ENCODE results near the gene APELA. TPM values are rescaled to one million over a fixed set of nuclear protein-coding genes. Genes with fewer than 3 reads are reported as not detected.

APELA gene
- total RNA-seq: 1 to 10 TPM in 1 of 4 donors, not detected in 3; 1.4 TPM

GRCh38 chr4:164876700-164877324, at the start of gene APELA:
Gene APELA (plus strand): TSS chr4:164877178. CDS start chr4:164877332, 154 bp downstream.
- intact Hi-C loops (cut with DNase I; ENCODE audit: low total_unique reads): no loop called here
- DNase-seq: no peak
- TF ChIP-seq CTCF (IDR thresholded peaks at IDR 0.05): no peak
- no peak for TF ChIP-seq POLR2A (IDR thresholded peaks at IDR 0.05)
- H3K36me3 ChIP-seq: no peaks in the 10 kb centered on the region
- H3K4me1 ChIP-seq: no peaks in the 10 kb centered on the region
- H3K27me3 ChIP-seq: no peaks in the 10 kb centered on the region
- H3K4me3 ChIP-seq: no peak within 1 kb of the TSS
- no peaks in the 10 kb centered on the region for H3K9me3 ChIP-seq
- H3K27ac ChIP-seq: no peak within 1 kb of the TSS

DNA sequence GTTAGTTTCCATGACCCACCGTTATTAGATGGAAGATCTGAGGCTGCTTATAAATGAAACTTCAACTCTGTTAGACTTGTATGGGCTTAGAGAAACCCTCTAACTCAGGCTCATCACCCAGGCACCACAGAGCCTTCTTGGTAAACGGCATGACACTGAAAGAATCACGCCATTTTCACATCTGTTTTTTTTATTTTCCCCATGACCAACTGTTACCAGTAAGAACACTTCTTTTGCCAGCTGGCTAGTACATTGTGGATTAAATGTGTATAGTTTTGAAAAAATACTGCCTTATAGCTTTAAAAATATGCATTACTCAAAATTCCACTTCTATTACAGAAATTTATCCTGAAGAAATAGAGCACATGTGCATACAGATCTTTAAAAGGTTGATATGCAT, 48.0 kb upstream of the APELA start:
- intact Hi-C loops (cut with DNase I; ENCODE audit: low total_unique reads): no loop called here
- Histone ChIP-seq H3K27me3 (no peaks in the 10 kb centered on the region), H3K4me3 (no peak overlapping the region), H3K36me3 (no peaks in the 10 kb centered on the region), H3K4me1 (no peaks in the 10 kb centered on the region), H3K27ac (no peak overlapping the region), H3K9me3 (no peaks in the 10 kb centered on the region)
- no peak for TF ChIP-seq CTCF (IDR thresholded peaks at IDR 0.05)
- TF ChIP-seq POLR2A (IDR thresholded peaks at IDR 0.05): no peak
- no peak for DNase-seq

GRCh38 chr4:164846566-164846965, 30.4 kb upstream of the APELA start:
- Histone ChIP-seq H3K9me3 (no peaks in the 10 kb centered on the region), H3K36me3 (no peaks in the 10 kb centered on the region), H3K27ac (no peak overlapping the region), H3K27me3 (no peaks in the 10 kb centered on the region), H3K4me1 (no peaks in the 10 kb centered on the region), H3K4me3 (no peak overlapping the region)
- TF ChIP-seq POLR2A (IDR thresholded peaks at IDR 0.05): no peak
- no peak for TF ChIP-seq CTCF (IDR thresholded peaks at IDR 0.05)
- DNase-seq: no peak
- intact Hi-C loops (cut with DNase I; ENCODE audit: low total_unique reads): no loop called here

- H3K27me3 ChIP-seq: no peaks in the 10 kb centered on the region
- no peak for DNase-seq
- H3K4me3 ChIP-seq: no peak overlapping the region
- TF ChIP-seq POLR2A (IDR thresholded peaks at IDR 0.05) (no peak), CTCF (IDR thresholded peaks at IDR 0.05) (no peak)
- no peak overlapping the region for H3K27ac ChIP-seq
- H3K9me3 ChIP-seq: no peaks in the 10 kb centered on the region
- intact Hi-C loops (cut with DNase I; ENCODE audit: low total_unique reads): no loop called here
- H3K36me3 ChIP-seq: no peaks in the 10 kb centered on the region
- no peaks in the 10 kb centered on the region for H3K4me1 ChIP-seq
Measured at GRCh38 chr4:164847016-164847415, 30.0 kb upstream of the APELA start.

DNA sequence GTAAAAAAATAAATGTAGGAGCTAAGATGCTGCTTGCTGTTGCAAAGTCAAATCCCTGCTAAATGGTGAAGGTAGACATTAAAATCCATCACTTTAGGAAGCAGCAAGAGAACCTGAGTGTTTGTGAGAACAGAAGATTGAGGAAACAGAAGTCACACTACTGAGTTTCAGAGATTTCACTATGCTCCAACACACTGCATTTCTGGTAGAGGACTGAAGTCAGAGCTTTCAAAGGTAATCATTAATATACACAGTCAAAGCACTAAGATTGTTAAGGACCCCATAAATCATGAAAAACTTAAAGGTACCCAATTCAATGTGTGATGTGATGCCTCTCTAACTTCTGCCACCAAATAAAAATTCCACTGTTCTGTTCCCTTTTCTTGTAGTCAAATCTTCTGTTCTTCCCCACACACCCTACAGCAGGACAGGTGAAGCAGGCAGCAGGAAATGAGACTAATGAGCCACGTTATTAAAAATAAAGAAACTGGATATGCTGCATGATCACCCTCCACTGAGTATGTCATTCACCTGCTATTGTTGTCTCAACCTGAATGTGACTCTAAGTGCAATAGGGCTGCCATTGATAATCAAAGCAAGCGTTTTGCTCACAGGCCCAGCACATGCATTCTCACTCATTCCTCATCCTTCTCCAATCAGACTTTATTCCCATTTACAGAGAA, 28.9 kb upstream of the APELA start:
- no peak for DNase-seq
- Histone ChIP-seq H3K36me3 (no peaks in the 10 kb centered on the region), H3K27me3 (no peaks in the 10 kb centered on the region), H3K4me1 (no peaks in the 10 kb centered on the region), H3K9me3 (no peaks in the 10 kb centered on the region), H3K4me3 (no peak overlapping the region), H3K27ac (no peak overlapping the region)
- no peak for TF ChIP-seq CTCF (IDR thresholded peaks at IDR 0.05)
- intact Hi-C loops (cut with DNase I; ENCODE audit: low total_unique reads): no loop called here

All from uterus (tissue), 4 donors.